ENCODE measurements around the gene MYO5B.
"Not testable (repeated sequence)": the region's sequence is repeated elsewhere in the genome, so short reads cannot be mapped to it uniquely, and the experiment has no call there.

The MYO5B gene

DNA sequence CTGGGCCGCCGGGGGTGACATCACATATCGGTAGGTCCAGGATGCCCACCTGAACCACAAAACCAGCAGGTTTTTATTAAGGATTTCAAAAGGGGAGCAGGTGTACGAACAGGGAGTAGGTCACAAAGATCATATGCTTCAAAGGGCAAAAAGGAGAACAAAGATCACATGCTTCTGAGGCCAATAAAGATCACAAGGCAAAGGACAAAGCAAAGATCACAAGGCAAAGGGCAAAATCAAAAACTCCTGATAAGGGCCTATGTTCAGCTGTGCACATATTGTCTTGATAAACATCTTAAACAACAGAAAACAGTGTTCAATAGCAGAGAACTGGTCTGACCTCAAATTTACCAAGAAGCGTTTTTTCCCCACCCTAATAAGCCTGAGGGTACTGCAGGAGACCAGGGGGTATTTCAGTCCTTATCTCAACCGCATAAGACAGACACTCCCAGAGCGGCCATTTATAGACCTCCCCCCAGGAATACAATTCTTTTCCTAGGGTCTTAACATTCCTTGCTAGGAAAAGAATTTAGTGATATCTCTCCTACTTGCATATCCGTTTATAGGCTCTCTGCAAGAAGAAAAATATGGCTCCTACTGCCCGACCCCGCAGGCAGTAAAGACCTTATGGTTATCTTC is 386.3 kb downstream of the MYO5B start:
- not testable (repeated sequence) for DNase-seq

DNA sequence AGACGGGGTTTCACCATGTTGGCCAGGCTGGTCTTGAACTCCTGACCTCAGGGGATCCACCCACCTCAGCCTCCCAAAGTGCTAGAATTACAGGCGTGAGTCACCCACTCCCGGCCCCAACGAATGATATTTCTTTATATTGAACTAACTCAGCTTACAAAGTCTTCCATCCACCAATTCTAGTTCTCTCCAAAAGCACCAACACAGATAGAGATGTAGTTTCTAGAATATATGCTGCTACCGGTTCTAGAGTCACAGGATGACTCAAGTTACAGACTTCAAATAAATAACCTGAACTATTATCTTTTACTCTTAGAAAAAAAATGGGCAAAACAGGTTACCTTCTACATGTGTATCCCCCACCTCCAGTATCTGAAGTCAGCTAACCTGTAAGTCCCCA is 390.9 kb downstream of the MYO5B start:
- DNase-seq: no peak

DNA sequence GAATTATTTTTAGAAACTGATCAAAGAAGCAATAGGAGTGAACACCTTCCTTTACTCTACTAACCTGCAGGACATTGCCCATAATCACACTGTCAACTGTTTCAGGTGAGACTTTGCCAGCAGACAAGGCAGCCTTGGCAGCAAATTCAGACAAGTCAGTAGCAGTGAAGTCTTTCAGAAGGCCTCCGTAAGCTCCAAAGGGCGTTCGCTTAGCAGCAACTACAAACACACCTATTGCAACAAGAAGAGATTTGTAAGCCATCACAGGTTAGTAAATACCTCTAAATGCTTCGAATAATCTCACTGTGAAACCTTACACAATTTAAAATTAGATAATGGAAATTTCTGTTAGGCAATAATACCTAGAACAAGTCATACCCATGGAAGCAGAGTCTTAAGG is 392.3 kb downstream of the MYO5B start:
- DNase-seq: no peak

DNA sequence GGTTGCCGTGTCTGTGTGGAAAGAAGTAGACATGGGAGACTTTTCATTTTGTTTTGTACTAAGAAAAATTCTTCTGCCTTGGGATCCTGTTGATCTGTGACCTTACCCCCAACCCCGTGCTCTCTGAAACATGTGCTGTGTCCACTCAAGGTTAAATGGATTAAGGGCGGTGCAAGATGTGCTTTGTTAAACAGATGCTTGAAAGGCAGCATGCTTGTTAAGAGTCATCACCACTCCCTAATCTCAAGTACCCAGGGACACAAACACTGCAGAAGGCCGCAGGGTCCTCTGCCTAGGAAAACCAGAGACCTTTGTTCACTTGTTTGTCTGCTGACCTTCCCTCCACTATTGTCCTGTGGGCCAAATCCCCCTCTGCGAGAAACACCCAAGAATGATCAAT is 394.5 kb downstream of the MYO5B start:
- DNase-seq: not testable (repeated sequence)

DNA sequence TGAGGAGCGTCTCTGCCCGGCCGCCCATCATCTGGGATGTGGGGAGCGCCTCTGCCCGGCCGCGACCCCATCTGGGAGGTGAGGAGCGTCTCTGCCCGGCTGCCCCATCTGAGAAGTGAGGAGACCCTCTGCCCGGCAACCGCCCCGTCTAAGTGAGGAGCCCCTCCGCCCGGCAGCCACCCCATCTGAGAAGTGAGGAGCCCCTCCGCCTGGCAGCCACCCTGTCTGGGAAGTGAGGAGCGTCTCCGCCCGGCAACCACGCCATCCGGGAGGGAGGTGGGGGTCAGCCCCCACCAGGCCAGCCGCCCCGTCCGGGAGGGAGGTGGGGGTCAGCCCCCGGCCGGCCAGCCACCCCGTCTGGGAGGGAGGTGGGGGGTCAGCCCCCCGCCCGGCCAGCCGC is 395.1 kb downstream of the MYO5B start:
- DNase-seq: not testable (repeated sequence)

DNA sequence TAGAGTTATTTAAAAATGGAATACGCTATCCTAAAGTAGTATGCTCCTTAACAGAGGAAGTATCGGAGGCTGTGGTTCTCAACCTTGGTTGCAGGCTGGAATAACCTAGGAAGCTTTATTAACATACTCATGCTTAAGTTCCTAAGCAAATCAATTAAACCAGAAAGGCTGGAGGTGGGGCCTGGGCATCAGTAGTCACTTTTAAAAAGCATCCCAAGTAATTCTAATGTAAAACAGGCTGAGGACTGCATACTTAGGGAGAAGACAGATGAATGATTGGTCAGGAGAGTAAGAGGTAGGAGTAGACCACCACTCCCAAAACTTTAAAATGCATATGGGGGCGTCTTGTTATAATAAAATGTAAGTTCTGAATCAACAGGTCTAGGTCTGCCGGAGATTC is 396.9 kb downstream of the MYO5B start:
- no peak for DNase-seq

DNA sequence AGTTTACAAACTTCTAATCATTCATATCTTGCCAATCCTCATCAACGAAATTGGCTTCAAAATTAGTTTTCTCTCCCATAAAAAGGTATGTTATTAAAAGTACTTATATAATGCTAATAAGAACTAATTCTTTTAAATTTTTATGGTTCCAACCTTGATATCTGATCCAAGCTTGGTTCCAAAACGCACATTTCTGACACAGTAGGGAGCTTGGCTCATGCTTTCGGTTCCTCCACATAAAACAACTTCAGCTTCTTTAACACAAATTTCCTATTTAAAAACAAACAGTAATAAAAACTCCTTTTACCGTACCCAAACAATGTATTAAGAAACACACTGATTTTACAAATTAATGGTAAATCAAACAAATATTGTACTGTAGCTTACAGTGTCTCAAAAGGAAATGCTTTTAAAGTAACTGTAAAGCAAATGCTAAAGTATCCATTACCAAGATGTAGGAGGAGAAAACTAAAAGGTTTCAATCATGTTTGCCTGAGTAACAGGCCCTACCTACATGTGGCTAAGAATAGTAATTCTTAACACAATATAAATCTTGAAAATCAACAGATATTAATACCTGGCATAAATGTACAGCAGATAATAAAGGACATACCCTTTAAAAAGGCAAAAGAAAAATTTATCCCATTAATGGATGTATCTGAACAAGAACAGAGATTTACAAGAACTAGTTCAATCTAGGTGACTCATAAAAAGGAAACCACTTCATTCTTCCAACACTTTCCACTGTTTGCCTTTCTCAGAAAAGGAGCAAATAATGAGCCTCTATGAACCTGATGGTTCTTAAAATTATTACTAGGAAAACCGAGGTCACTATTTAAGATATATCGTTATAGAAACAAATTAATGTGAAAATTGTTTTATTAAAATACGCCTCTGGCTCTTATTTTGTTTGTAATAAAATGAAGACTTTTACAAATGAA is 399.1 kb downstream of the MYO5B start:
- DNase-seq: no peak

DNA sequence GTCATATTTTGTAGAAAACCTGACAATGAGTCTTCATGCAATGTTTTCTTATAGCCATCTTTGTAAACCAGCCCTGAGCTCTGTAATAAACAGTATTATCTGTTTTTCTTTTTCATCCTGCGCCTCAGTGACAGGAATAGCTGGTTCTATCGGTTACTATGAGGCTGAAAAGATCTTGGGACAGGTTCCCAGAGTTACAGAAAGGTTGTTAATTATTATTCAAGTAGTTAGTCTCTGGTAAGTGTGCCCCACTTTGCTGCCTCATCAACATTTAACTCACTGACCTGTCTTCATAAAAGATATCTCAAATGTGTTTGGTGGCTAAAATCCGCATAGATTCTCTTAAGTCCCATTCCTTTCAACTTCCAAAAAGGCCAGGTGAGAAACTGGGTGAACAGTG is 400.2 kb downstream of the MYO5B start:
- DNase-seq: no peak

DNA sequence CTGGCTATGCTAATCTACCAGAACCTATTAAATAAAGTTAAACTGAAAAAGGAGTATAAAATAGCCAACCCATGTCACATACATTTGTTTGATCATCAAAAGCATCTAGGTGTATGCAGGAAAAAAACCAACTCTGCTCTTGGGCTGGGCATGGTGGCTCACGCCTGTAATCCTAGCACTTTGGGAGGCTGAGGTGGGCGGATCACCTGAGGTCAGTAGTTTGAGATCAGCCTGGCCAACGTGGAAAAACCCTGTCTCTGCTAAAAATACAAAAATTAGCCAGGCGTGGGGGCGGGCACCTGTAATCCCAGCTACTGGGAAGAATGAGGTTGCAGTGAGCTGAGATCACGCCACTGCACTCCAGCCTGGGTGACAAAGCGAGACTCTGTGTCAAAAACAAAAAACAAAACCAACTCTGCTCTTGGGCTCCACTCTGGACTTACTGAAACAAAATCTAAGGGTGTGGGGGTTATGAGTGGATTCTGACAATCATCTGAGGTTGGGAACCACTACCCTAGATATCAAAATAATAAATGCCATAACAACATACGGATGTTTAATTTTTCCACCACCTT is 405.3 kb downstream of the MYO5B start:
- DNase-seq: not testable (repeated sequence)

DNA sequence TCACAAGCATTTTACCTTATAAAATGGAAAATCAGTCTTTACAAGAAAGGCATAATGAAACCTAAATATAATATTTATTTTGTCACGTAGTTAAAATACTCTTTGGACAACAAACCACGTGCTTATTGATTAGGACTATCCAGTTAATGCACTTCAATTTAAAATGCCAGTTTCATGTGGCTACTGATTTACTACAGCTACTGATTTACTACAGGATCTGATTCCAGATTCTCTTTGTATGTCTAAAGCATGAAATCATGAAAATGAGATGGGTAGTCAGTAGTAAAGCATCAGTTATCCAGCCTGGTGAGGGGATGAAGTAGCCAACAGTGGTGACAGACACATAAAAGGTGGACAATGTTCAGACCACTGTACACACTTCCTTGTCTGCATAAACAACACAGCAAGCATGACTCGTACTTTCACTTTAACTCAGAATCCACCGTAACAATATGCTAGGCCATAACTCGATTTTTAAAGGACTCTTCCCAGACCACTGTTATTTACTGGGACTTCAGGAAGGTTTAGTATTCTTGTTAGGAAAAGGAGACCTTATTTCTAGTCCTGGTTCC is 406.5 kb downstream of the MYO5B start:
- DNase-seq: no peak

DNA sequence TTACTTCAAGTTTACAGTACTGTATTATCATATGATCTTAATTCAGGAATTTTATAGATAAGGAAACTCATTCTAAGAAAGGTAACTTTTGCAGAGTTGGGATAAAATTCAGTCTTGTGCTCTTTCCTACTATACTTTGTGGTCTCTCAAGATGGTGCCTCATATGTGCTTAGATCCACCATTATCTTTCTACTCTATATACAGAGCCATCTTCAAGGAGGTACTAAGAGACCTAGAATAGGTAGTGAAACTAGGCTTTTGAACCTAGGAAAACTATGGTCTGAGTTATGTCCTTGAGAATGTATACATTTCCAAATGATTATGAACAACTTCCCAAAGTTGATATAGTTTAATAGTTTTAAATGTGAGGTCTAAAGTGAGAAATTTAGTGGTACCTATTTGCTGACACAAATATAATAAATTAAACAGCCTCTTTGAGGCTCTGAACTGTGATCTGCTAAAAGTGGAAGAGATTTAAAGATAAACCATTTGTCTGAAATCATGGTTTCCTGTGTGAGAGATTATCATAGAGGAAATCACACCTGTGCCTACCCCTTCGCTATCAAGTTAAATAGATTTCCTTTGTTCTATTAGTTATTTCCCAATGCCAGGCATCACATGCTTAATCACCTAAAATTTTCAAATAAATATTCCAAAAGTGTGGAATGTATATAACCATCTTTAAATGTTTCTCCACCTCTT is 408.8 kb downstream of the MYO5B start:
- DNase-seq: no peak

DNA sequence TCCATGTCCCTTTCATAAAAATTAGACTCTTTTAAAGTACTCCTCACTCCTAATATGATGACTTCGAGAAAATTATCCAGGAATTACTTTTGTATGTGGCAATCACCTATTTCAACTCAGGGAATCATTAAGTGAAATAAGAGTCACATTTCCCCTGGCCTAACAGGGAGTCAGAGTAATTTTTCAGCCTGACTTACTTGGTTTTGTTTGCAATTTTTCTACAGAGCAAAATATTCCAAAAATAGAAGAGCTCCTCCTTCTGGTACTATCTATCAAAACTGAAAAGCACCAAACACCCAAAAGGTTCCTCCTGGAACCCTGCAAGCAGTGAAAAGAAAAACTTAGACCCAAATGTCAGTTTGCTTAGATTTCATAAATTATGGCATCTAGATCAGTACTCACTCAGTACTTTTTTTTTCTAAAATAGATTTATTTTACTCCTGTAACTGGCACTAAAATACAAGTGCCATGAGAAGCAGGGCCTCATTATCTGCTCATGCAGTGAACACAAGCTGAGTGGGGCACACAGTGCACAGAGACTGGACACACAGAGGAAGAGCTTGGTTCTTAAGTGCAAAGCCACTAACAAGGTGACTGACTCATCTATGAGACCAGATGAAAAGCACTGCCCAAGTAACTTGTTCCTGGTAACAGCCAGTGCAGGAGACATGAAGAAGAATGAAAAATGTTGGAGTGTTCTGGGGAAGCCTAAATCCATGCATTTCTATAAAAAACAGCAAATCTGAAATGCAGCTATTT is 410.3 kb downstream of the MYO5B start:
- DNase-seq: no peak

DNA sequence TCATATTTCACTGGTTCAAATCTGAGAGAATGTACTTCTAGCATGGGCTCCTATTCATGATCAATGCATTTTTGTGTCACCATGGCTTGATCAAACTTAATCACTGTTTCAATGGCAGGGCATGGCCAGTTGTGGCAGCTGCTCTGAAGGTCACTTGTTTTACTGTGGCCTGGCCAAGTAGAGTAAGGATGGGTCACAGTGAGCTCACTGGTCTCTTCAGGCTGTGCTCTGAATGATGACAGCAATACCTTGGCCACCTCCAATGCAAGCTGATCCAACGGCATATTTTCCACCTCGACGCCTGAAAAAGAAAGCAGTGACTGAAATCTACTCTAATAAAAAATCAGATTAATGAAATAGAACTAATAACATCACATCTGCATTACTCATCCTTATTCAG is 411.3 kb downstream of the MYO5B start:
- not testable (repeated sequence) for DNase-seq

DNA sequence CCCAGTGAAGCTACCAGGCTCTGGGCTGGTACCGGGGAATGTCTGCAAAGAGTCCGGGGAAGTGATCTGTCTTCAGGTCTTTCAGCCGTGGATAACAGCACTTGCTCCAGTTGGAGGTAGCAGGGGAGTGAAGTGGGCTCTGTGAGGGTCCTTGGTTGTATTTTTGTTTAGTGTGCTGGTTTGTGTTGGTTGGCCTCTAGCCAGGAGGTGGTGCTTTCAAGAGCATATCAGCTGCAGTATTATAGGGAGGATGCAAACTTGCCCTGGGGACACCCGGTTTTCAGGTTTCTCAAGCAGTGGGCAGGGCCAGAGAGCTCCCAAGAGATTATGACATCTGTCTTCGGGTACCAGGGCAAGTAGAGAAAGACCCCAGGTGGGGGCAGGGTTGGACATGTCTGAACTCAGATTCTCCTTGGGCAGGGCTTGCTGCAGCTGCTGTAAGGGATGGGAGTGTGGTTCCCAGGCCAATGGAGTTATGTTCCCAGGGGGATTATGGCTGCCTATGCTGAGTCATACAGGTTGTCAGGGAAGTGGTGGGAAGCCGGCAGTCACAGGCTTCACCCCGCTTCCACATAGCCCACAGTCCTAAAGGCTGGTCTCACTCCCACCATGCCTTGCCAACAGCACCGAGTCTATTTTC is 416.0 kb downstream of the MYO5B start:
- no peak for DNase-seq

All from anterior cingulate cortex (tissue), 58 donors.